ENCODE measurements around the gene MFN2.

DNA sequence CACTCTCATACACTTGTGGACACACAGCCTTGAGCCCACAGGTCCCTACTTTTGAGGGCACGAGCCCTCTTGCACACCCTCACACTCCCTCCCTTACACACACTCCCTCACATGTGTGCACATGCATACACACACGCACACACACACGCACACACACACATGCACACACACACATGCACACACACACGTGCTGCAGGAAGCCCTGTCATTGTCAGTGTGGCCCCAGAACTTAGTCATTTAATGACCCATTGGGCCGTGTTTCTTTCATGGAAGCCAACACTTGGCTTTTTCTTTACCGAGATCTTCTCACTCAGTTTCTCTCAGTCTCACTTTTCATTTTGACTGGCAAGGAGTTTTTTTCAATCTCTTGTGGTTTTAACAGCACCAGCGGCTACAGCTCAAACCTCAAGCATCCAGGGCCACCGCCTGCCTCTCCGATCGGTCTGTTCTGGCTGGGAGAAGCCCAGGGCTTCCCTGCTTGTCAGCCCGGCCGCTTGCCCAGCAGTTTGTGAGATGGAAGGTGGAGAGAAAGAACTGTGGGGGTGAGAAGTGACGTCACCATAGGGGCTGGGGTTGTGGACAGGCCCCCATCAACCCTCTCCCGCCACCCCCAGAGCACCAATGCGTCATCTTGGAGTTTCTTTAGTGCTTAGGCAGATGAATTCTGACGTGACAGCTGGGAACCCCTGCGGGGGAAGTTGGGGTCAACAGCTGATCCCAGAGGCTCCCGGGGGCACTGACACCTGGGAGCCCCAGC, 67.1 kb downstream of the MFN2 start:
- TF ChIP-seq CTCF (IDR thresholded peaks at IDR 0.05 in 4 of 5, conservative IDR thresholded peaks at IDR 0.05 in 1 of 5) (no peak), POLR2A (IDR thresholded peaks at IDR 0.05) (no peak)

All from gastrocnemius medialis (tissue), 4 donors.